ENCODE measurements around the gene REEP3. TPM values are rescaled to one million over a fixed set of nuclear protein-coding genes. Genes with fewer than 3 reads are reported as not detected.

REEP3 gene
- total RNA-seq, 1 experiment from 2014 or later: 94.7 TPM

- Mint-ChIP-seq H3K4me3 (ENCODE audit: low read depth, unreplicated experiment) (no peak overlapping the region), H3K9me3 (ENCODE audit: low read depth, unreplicated experiment) (no peaks in the 10 kb centered on the region), H3K27ac (ENCODE audit: unreplicated experiment) (no peak overlapping the region), H3K4me1 (ENCODE audit: low read depth, unreplicated experiment) (no peaks in the 10 kb centered on the region), H3K27me3 (ENCODE audit: unreplicated experiment) (no peaks in the 10 kb centered on the region), H3K36me3 (ENCODE audit: insufficient read depth, unreplicated experiment) (peaks cover 22% of the 10 kb centered on the region)
- no peak for DNase-seq
- intact Hi-C loops (cut with micrococcal nuclease; ENCODE audit: unreplicated experiment): no loop called here
- no TSS peak for BruUV-seq (replicated peaks)
- no peak for TF ChIP-seq CTCF (IDR thresholded peaks at IDR 0.05; ENCODE audit: unreplicated experiment)
- CTCF ChIA-PET: interaction anchor here (0.7 to 0.8 kb wide), 2 partner anchors 142 to 191 kb away, joined by 3 to 4 read pairs; no protein-coding TSS in a partner anchor
Measured at GRCh38 chr10:63574011-63574410, 52.8 kb downstream of the REEP3 start.

- BruUV-seq (replicated peaks): no TSS peak
- CTCF ChIA-PET: no interaction called here
- no peaks in the 10 kb centered on the region for H3K4me1 Mint-ChIP-seq (ENCODE audit: low read depth, unreplicated experiment)
- H3K27me3 Mint-ChIP-seq (ENCODE audit: unreplicated experiment): no peaks in the 10 kb centered on the region
- TF ChIP-seq CTCF (IDR thresholded peaks at IDR 0.05; ENCODE audit: unreplicated experiment): no peak
- DNase-seq: no peak
- intact Hi-C loops (cut with micrococcal nuclease; ENCODE audit: unreplicated experiment): no loop called here
- peaks cover 22% of the 10 kb centered on the region for H3K36me3 Mint-ChIP-seq (ENCODE audit: insufficient read depth, unreplicated experiment)
- no peaks in the 10 kb centered on the region for H3K9me3 Mint-ChIP-seq (ENCODE audit: low read depth, unreplicated experiment)
- H3K4me3 Mint-ChIP-seq (ENCODE audit: low read depth, unreplicated experiment): no peak overlapping the region
- H3K27ac Mint-ChIP-seq (ENCODE audit: unreplicated experiment): no peak overlapping the region
Measured at GRCh38 chr10:63576501-63576900, 55.3 kb downstream of the REEP3 start.

GRCh38 chr10:63578501-63578900 is 57.3 kb downstream of the REEP3 start:
- no peaks in the 10 kb centered on the region for H3K9me3 Mint-ChIP-seq (ENCODE audit: low read depth, unreplicated experiment)
- no TSS peak for BruUV-seq (replicated peaks)
- peaks cover 17% of the 10 kb centered on the region for H3K36me3 Mint-ChIP-seq (ENCODE audit: insufficient read depth, unreplicated experiment)
- TF ChIP-seq CTCF (IDR thresholded peaks at IDR 0.05; ENCODE audit: unreplicated experiment): no peak
- H3K27me3 Mint-ChIP-seq (ENCODE audit: unreplicated experiment): no peaks in the 10 kb centered on the region
- H3K27ac Mint-ChIP-seq (ENCODE audit: unreplicated experiment): no peak overlapping the region
- intact Hi-C loops (cut with micrococcal nuclease; ENCODE audit: unreplicated experiment): no loop called here
- no peak overlapping the region for H3K4me3 Mint-ChIP-seq (ENCODE audit: low read depth, unreplicated experiment)
- no peak for DNase-seq
- no peaks in the 10 kb centered on the region for H3K4me1 Mint-ChIP-seq (ENCODE audit: low read depth, unreplicated experiment)
- CTCF ChIA-PET: interaction anchor here (1.3 kb wide), 1 partner anchor 9 kb away, joined by 4 read pairs; no protein-coding TSS in a partner anchor

DNA sequence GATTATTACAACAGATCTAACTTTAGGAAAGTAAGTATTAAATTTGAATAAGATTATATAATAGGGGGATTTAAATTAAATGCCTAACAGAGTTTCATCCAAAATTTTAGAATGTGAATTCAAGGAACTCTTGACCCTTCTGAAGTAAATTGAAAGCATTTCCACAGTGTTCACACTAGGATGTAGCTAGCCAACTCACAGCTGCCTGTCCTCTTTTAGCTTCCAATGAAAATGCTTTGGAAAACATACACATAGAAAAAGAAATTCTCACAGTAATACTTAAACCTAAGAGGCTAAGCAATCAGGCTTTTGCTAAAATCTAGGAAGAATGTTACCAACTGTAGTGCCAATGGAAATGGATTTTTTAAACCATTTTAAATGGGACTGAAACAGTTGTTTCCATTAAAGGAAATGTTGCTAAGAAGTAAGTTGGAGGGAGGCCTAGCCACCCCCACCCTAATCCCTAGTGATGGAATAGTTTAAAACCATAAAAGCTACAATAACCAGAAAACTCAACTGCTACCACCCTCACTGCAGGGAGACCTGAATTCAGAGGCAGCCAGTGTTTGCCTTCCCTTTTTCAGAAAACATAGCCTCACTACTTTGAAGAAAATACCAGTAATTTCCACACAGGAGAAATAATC is 58.3 kb downstream of the REEP3 start:
- Mint-ChIP-seq H3K27me3 (ENCODE audit: unreplicated experiment) (no peaks in the 10 kb centered on the region), H3K36me3 (ENCODE audit: insufficient read depth, unreplicated experiment) (peaks cover 17% of the 10 kb centered on the region), H3K4me3 (ENCODE audit: low read depth, unreplicated experiment) (no peak overlapping the region), H3K9me3 (ENCODE audit: low read depth, unreplicated experiment) (no peaks in the 10 kb centered on the region), H3K27ac (ENCODE audit: unreplicated experiment) (no peak overlapping the region), H3K4me1 (ENCODE audit: low read depth, unreplicated experiment) (no peaks in the 10 kb centered on the region)
- CTCF ChIA-PET: no interaction called here
- no peak for DNase-seq
- intact Hi-C loops (cut with micrococcal nuclease; ENCODE audit: unreplicated experiment): no loop called here
- BruUV-seq (replicated peaks): no TSS peak
- no peak for TF ChIP-seq CTCF (IDR thresholded peaks at IDR 0.05; ENCODE audit: unreplicated experiment)

Data from Calu3 (cell line).